Mesenchymal stem cell (in vitro differentiated cells and primary cell): ENCODE results near the gene METTL25B.

ENCODE experiments used
- DNase-seq: peaks from one replicate; pipeline ENCODE4 v3.0.0-alpha.2; 2013
- H2AFZ ChIP-seq: one replicate; pipeline ENCODE4 v1.6.1; 2013; ENCODE audit warnings: low read depth, mild to moderate bottlenecking, control low read depth, inconsistent platforms, low read length, moderate library complexity
- H2AK5ac ChIP-seq: 2 replicates; pipeline ENCODE4 v1.6.1; 2013; ENCODE audit warnings: low read length, moderate library complexity, mild to moderate bottlenecking, inconsistent platforms; ENCODE audit not compliant: severe bottlenecking
- H2BK120ac ChIP-seq: one replicate; pipeline ENCODE4 v1.6.1; 2013; ENCODE audit warnings: low read depth, mild to moderate bottlenecking, inconsistent platforms, low read length, moderate library complexity
- H2BK12ac ChIP-seq, 2 experiments: one replicate each; pipeline ENCODE4 v1.6.1; 2013; ENCODE audit warnings: inconsistent platforms in 2 of 2, low read length in 2 of 2, mild to moderate bottlenecking in 2 of 2, moderate library complexity in 2 of 2, control low read depth in 1 of 2
- H2BK15ac ChIP-seq: one replicate; pipeline ENCODE4 v1.6.1; 2013; ENCODE audit warnings: mild to moderate bottlenecking, low read depth, inconsistent platforms; ENCODE audit not compliant: poor library complexity, severe bottlenecking
- H2BK5ac ChIP-seq: 2 replicates; pipeline ENCODE4 v1.6.1; 2013; ENCODE audit warnings: low read depth, mild to moderate bottlenecking, low read length, control low read depth, inconsistent platforms; ENCODE audit not compliant: poor library complexity, severe bottlenecking
- H3K14ac ChIP-seq, 2 experiments: one replicate each; pipeline ENCODE4 v1.6.1; 2013; ENCODE audit warnings: inconsistent platforms in 2 of 2, low read length in 2 of 2, control low read depth in 1 of 2, mild to moderate bottlenecking in 1 of 2, moderate library complexity in 1 of 2
- H3K18ac ChIP-seq, 2 experiments: one replicate each; pipeline ENCODE4 v1.6.1; 2013; ENCODE audit warnings: inconsistent platforms in 2 of 2, low read length in 2 of 2, control low read depth in 1 of 2, low read depth in 1 of 2, mild to moderate bottlenecking in 1 of 2
- H3K23ac ChIP-seq, 2 experiments: one replicate each; pipeline ENCODE4 v1.6.1; 2013; ENCODE audit warnings: inconsistent platforms in 2 of 2, low read length in 2 of 2, mild to moderate bottlenecking in 2 of 2, moderate library complexity in 2 of 2, control low read depth in 1 of 2
- H3K27ac ChIP-seq: 2 replicates; pipeline ENCODE4 v1.5.1; 2013; ENCODE audit warnings: mild to moderate bottlenecking, moderate library complexity, low read length, control low read depth, inconsistent platforms; ENCODE audit not compliant: poor library complexity, severe bottlenecking
- H3K27me3 ChIP-seq, 2 experiments: 2 replicates each; pipeline versions ENCODE4 v1.6.1 to v1.7.0; 2013; ENCODE audit warnings: low read length in 2 of 2, mild to moderate bottlenecking in 2 of 2, moderate library complexity in 2 of 2, control low read depth in 1 of 2, inconsistent platforms in 1 of 2; ENCODE audit not compliant: control insufficient read depth in 1 of 2, insufficient read depth in 1 of 2
- H3K36me3 ChIP-seq, 2 experiments: 2 replicates each; pipeline versions ENCODE4 v1.6.1 to v1.7.0; 2013; ENCODE audit warnings: low read length in 2 of 2, control low read depth in 1 of 2, inconsistent platforms in 1 of 2, low read depth in 1 of 2, mild to moderate bottlenecking in 1 of 2; ENCODE audit not compliant: insufficient read depth in 2 of 2, control insufficient read depth in 1 of 2
- H3K4ac ChIP-seq, 2 experiments: one replicate each; pipeline ENCODE4 v1.6.1; 2013; ENCODE audit warnings: inconsistent platforms in 2 of 2, low read length in 2 of 2, mild to moderate bottlenecking in 2 of 2, moderate library complexity in 2 of 2, control low read depth in 1 of 2, low read depth in 1 of 2
- H3K4me1 ChIP-seq: 2 replicates; pipeline ENCODE4 v1.6.1; 2013; ENCODE audit warnings: low read depth, low read length, control low read depth; ENCODE audit not compliant: control insufficient read depth, insufficient read depth
- H3K4me2 ChIP-seq: 2 replicates; pipeline ENCODE4 v1.6.1; 2013; ENCODE audit warnings: low read length, mild to moderate bottlenecking, inconsistent platforms; ENCODE audit not compliant: poor library complexity, severe bottlenecking
- H3K4me3 ChIP-seq, 2 experiments: 2 replicates each; pipeline versions ENCODE4 v1.5.1 to v1.7.0; 2013; ENCODE audit warnings: low read length in 2 of 2, mild to moderate bottlenecking in 2 of 2, control low read depth in 1 of 2, low read depth in 1 of 2; ENCODE audit not compliant: insufficient read depth in 1 of 2
- H3K79me1 ChIP-seq: replicated peaks from 2 replicates; pipeline ENCODE4 v1.6.1; 2013; ENCODE audit warnings: mild to moderate bottlenecking, control low read depth, low read length, inconsistent platforms; ENCODE audit not compliant: poor library complexity, severe bottlenecking
- H3K9ac ChIP-seq: 2 replicates; pipeline ENCODE4 v1.7.0; 2013; ENCODE audit warnings: mild to moderate bottlenecking, low read length, moderate library complexity
- H3K9me3 ChIP-seq: 2 replicates; pipeline ENCODE4 v1.7.0; 2013; ENCODE audit warnings: mild to moderate bottlenecking, low read length; ENCODE audit not compliant: control insufficient read depth
- H4K8ac ChIP-seq: one replicate; pipeline ENCODE4 v1.6.1; 2013; ENCODE audit warnings: inconsistent platforms, mild to moderate bottlenecking, low read length, moderate library complexity
- H4K91ac ChIP-seq: one replicate; pipeline ENCODE4 v1.6.1; 2013; ENCODE audit warnings: mild to moderate bottlenecking, low read length, inconsistent platforms
- WGBS: methylation state at CpG from one replicate; pipeline ENCODE4 v1.1.7; 2013; ENCODE audit warnings: mixed read lengths; 5-methylcytosine and 5-hydroxymethylcytosine counted together

The METTL25B gene

GRCh38 chr1:156746406-156746727 lies 18.1 kb downstream of the METTL25B start:
- Histone ChIP-seq H3K79me1 (peaks cover 9% of the 10 kb centered on the region), H3K9ac (peak overlapping the region; percentile 99), H2BK12ac (peak overlapping the region; percentile 70 to 82), H3K4me2 (peak overlapping the region; percentile 94), H3K27me3 (no peaks in the 10 kb centered on the region), H2BK120ac (peak overlapping the region; percentile 94), H2AK5ac (peak overlapping the region; percentile 99), H3K27ac (peak overlapping the region; percentile 100), H2BK5ac (peak overlapping the region; percentile 50), H3K4me3 (peak overlapping the region in 1 of 2 experiments; percentile 74), H4K8ac (peak overlapping the region; percentile 96), H4K91ac (peak overlapping the region; percentile 96), H3K4ac (peak overlapping the region in 1 of 2 experiments; percentile 95), H3K4me1 (peaks cover 45% of the 10 kb centered on the region), H3K23ac (peak overlapping the region in 1 of 2 experiments; percentile 74), H3K9me3 (no peaks in the 10 kb centered on the region), H2BK15ac (peak overlapping the region; percentile 56), H3K36me3 (peaks cover 41 to 42% of the 10 kb centered on the region in 2 experiments), H2AFZ (no peak overlapping the region), H3K14ac (no peak overlapping the region), H3K18ac (peak overlapping the region; percentile 85 to 97)
- no peak for DNase-seq
- 28% methylated on average over 9 of the region's 9 CpGs for WGBS

DNA sequence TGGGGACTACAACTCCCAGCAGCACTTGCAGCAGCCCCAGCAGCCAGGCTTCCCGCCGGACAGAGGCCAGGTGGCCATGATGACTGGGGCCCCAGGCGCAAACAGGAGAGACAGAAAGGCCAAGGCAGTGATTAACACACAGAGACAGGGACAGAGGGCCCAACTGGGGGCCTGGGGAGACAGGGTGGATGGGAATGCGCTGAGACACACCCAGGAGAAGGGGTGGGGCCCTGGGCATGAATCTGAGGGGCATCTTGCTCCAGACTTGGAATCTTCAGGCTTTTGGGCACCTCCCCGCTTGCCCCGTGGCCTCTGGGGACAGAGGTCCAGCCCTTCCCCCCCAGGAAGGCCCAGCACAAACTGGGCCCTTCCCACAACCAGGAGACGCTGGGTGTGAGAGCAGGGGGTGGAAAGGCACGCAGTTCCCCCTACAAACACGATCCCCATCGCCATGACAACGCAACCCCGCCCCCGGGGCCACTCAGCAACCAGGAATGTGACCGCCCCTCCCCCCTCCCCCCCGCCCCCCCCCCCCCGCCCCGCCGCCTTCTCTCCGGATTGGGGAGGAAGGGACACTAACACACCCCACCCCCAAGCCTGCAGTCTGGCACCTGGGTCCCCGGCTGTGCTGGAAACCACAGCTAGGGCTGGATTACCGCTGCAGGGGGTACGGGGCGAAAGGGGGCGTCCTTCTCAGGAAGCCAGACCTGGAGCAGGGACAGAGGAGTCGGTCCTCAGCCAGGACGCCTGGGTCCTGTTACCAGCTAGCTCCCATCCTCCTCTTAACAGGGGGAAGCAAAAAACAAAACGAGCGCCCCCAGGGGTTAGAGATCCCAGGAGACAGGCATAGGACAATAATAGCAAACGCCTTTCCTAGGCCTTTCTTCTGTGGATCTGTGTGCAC lies 18.7 kb downstream of the METTL25B start:
- Histone ChIP-seq H3K36me3 (peaks cover 36 to 41% of the 10 kb centered on the region in 2 experiments), H3K79me1 (peaks cover 7% of the 10 kb centered on the region), H4K91ac (peak overlapping the region; percentile 100), H3K4me2 (peak overlapping the region; percentile 94), H2AK5ac (peak overlapping the region; percentile 99), H3K9me3 (no peaks in the 10 kb centered on the region), H3K14ac (peak overlapping the region in 1 of 2 experiments; percentile 86), H2BK5ac (peak overlapping the region; percentile 97), H3K27me3 (no peaks in the 10 kb centered on the region), H3K23ac (peak overlapping the region in 1 of 2 experiments; percentile 93), H2AFZ (no peak overlapping the region), H3K4me1 (peaks cover 42% of the 10 kb centered on the region), H3K4ac (peak overlapping the region; percentile 94 to 98), H4K8ac (peak overlapping the region; percentile 97), H2BK120ac (peak overlapping the region; percentile 98), H3K4me3 (peak overlapping the region; percentile 39 to 90), H3K27ac (peak overlapping the region; percentile 100), H2BK12ac (peak overlapping the region; percentile 76 to 96), H2BK15ac (no peak overlapping the region), H3K18ac (peak overlapping the region; percentile 94 to 98), H3K9ac (peak overlapping the region; percentile 99)
- DNase-seq = peak; percentile 97
- 0% methylated on average over 15 of the region's 29 CpGs for WGBS

DNA sequence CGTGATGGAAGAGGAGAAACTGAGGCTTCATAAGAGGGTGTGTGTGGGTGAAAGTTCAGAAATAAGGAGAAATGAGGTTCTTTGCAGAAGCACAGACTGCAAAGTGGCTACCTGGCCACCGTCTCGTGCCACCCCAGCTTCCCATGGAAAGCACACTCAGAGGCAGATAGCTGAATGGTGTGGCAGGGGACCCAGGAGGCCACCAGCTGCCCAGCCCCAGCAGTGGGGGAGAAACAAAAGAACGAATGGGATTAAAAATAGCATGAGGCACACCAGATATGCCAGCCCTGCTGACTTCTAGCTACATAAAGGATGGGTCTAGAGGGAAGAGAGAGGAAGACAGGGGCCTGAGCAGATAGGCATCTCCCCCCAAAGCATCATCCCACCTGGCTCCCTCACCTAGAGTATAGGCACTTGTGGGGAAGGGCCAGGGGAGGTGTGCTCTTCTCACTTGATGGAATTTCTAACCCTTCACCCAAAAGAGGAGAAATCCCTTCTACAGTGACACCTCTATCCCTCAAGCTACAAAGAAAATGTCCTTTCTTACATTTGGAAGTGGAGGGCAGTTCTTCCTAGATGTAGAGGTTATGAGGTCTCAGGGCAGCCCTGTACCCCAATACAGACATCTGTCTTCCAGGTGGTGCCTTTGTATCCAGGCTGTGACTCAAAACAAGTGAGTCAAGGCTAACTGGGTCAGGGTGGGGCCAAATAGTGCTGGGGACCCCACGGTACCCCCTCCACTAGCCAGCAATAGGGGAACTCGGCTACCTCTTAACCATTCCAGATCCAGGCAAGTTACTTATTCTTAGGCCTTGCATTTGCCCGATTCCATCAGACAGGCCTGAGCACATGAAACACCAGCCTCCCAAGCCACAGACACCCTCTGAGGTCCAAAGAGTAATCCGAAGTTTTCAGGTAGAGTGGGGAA lies 19.7 kb downstream of the METTL25B start:
- peak overlapping the region; percentile 76 to 96 for H2BK12ac ChIP-seq
- peak overlapping the region; percentile 83 to 96 for H3K4ac ChIP-seq
- 40% methylated on average over 8 of the region's 8 CpGs for WGBS
- peaks cover 25 to 32% of the 10 kb centered on the region in 2 experiments for H3K36me3 ChIP-seq
- peak overlapping the region; percentile 90 for H3K27ac ChIP-seq
- peak overlapping the region; percentile 98 for H2BK120ac ChIP-seq
- no peak overlapping the region for H2AFZ ChIP-seq
- H3K23ac ChIP-seq = peak overlapping the region in 1 of 2 experiments; percentile 51
- peak overlapping the region in 1 of 2 experiments; percentile 90 for H3K4me3 ChIP-seq
- peak overlapping the region; percentile 91 for H2BK5ac ChIP-seq
- H2BK15ac ChIP-seq = peak overlapping the region; percentile 84
- peak overlapping the region; percentile 92 for H4K91ac ChIP-seq
- peak overlapping the region in 1 of 2 experiments; percentile 90 for H3K14ac ChIP-seq
- peaks cover 45% of the 10 kb centered on the region for H3K4me1 ChIP-seq
- DNase-seq = peak; percentile 40
- peaks cover 4% of the 10 kb centered on the region for H3K79me1 ChIP-seq
- peak overlapping the region; percentile 94 for H3K9ac ChIP-seq
- H3K9me3 ChIP-seq = no peaks in the 10 kb centered on the region
- H3K4me2 ChIP-seq = peak overlapping the region; percentile 90
- H3K18ac ChIP-seq = peak overlapping the region; percentile 94 to 98
- H2AK5ac ChIP-seq = peak overlapping the region; percentile 99
- no peaks in the 10 kb centered on the region for H3K27me3 ChIP-seq
- H4K8ac ChIP-seq = peak overlapping the region; percentile 97
